ENCODE results near the gene TBC1D9B.
"Not testable (repeated sequence)": the region's sequence is repeated elsewhere in the genome, so short reads cannot be mapped to it uniquely, and the experiment has no call there.

DNA sequence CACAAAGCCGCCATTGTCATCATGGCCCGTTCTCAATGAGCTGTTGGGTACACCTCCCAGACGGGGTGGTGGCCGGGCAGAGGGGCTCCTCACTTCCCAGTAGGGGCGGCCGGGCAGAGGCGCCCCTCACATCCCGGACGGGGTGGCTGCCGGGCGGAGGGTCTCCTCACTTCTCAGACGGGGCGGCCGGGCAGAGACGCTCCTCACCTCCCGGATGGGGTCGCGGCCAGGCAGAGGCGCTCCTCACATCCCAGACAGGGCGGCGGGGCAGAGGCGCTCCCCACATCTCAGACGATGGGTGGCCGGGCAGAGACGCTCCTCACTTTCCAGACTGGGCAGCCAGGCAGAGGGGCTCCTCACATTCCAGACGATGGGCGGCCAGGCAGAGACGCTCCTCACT is 72.8 kb downstream of the TBC1D9B start:
- TF ChIP-seq, protein P1, sequence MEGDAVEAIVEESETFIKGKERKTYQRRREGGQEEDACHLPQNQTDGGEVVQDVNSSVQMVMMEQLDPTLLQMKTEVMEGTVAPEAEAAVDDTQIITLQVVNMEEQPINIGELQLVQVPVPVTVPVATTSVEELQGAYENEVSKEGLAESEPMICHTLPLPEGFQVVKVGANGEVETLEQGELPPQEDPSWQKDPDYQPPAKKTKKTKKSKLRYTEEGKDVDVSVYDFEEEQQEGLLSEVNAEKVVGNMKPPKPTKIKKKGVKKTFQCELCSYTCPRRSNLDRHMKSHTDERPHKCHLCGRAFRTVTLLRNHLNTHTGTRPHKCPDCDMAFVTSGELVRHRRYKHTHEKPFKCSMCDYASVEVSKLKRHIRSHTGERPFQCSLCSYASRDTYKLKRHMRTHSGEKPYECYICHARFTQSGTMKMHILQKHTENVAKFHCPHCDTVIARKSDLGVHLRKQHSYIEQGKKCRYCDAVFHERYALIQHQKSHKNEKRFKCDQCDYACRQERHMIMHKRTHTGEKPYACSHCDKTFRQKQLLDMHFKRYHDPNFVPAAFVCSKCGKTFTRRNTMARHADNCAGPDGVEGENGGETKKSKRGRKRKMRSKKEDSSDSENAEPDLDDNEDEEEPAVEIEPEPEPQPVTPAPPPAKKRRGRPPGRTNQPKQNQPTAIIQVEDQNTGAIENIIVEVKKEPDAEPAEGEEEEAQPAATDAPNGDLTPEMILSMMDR (IDR thresholded peaks at IDR 0.05) = not testable (repeated sequence)
- TF ChIP-seq POLR2A (IDR thresholded peaks at IDR 0.05) = not testable (repeated sequence)
